ENCODE data around the gene RNF183.
A peak's percentile ranks its signal among the peaks of the same experiment; 100 is the strongest.
"Not testable (repeated sequence)": the region's sequence is repeated elsewhere in the genome, so short reads cannot be mapped to it uniquely, and the experiment has no call there.

Gene RNF183

DNA sequence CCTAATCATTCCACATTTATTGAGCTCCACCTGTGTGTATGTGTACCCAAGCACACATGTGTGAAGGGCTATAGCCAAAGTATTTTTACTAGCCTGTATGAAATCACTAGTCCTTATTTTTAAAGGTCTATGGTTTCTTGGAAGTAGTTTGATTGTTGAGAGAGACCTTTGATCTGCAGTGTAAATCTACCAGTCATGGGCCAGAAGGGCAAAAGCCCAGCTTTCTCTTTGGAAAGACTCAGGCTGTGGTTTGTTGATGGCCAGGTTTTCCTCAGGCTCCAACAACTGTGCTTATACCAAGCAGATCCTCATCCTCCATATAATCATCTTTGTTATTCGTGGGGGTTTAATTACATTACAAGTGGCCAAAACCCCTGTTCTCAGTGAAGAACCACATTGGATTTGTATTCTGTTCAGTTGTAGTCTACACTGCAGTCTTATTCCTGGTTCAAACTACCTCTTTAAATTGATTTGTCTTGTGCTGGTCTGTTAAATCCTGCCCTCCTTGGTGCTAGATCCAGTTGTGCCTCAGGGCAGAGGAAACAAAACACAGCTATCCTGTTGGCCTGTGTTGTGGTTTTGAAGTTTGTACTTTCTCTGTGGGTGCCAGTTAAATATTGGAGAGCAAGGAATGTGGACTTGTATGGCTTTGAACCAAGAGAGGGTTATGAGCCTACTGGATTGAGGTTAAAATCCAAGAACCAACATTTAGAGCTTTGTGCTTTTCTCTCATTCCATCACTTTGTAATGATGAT is 41.1 kb downstream of the RNF183 start:
- no peaks in the 10 kb centered on the region; the same call in 1 of the 2 replicates for H3K4me1 ChIP-seq
- peaks cover 58% of the 10 kb centered on the region for H3K36me3 ChIP-seq
- H3K4me3 ChIP-seq (ENCODE audit: low read depth, low read length), result no peak overlapping the region
- no peak for DNase-seq
- no peaks in the 10 kb centered on the region for H3K27me3 ChIP-seq
- H3K9me3 ChIP-seq, result no peaks in the 10 kb centered on the region
- TF ChIP-seq, protein P1, sequence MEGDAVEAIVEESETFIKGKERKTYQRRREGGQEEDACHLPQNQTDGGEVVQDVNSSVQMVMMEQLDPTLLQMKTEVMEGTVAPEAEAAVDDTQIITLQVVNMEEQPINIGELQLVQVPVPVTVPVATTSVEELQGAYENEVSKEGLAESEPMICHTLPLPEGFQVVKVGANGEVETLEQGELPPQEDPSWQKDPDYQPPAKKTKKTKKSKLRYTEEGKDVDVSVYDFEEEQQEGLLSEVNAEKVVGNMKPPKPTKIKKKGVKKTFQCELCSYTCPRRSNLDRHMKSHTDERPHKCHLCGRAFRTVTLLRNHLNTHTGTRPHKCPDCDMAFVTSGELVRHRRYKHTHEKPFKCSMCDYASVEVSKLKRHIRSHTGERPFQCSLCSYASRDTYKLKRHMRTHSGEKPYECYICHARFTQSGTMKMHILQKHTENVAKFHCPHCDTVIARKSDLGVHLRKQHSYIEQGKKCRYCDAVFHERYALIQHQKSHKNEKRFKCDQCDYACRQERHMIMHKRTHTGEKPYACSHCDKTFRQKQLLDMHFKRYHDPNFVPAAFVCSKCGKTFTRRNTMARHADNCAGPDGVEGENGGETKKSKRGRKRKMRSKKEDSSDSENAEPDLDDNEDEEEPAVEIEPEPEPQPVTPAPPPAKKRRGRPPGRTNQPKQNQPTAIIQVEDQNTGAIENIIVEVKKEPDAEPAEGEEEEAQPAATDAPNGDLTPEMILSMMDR (IDR thresholded peaks at IDR 0.05; ENCODE audit: low read depth, low read length), result no peak

DNA sequence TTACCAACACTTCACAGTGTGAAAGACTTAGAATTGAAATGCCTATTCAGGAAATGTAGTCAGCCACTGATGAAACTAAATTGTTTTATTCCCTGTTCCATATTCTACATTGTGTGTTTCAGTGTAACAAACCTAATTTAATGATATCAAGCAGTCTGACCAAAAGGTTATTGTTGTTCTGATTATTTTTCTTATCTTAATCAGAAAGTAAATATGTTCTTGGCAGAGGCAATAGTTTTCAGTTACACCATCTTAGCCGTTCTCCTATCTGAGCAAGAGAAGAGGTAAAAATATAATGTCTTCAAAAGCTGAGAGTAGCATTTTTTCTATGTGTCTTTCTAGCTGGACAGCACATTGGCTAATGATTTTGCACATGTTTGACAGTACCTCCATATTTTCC is 44.9 kb downstream of the RNF183 start:
- TF ChIP-seq, protein P1 (IDR thresholded peaks at IDR 0.05; ENCODE audit: low read depth, low read length), result no peak
- no peak overlapping the region for H3K4me3 ChIP-seq (ENCODE audit: low read depth, low read length)
- H3K36me3 ChIP-seq, result peaks cover 61% of the 10 kb centered on the region

DNA sequence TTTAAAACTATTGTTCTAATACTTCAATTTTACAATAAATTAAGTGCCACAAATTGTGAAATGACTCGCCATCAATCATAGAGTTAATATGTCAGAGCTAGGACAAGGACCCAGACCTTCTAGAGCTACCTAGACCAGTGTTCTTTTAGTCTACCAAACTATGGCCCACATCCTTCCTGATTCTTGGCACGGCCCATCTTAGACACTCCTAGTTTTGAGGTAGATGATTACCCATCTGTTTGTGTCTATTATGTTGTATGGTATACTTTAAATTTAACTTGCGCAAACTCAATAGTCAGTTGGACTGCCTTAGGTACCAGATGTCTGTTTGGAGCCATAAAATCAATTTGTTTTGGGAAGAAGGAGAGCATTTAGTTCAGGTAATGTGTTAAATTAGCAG is 45.3 kb downstream of the RNF183 start:
- Histone ChIP-seq H3K27me3 (no peaks in the 10 kb centered on the region), H3K4me1 (peaks cover 6% of the 10 kb centered on the region), H3K36me3 (peaks cover 61% of the 10 kb centered on the region), H3K4me3 (ENCODE audit: low read depth, low read length) (no peak overlapping the region), H3K9me3 (no peaks in the 10 kb centered on the region)
- DNase-seq, result no peak
- TF ChIP-seq, protein P1 (IDR thresholded peaks at IDR 0.05; ENCODE audit: low read depth, low read length), result no peak

More for the DNA sequence above, 44.9 kb downstream of the RNF183 start:
- H3K9me3 ChIP-seq, result no peaks in the 10 kb centered on the region
- H3K4me1 ChIP-seq, result peaks cover 6% of the 10 kb centered on the region
- DNase-seq, result no peak
- no peaks in the 10 kb centered on the region for H3K27me3 ChIP-seq

DNA sequence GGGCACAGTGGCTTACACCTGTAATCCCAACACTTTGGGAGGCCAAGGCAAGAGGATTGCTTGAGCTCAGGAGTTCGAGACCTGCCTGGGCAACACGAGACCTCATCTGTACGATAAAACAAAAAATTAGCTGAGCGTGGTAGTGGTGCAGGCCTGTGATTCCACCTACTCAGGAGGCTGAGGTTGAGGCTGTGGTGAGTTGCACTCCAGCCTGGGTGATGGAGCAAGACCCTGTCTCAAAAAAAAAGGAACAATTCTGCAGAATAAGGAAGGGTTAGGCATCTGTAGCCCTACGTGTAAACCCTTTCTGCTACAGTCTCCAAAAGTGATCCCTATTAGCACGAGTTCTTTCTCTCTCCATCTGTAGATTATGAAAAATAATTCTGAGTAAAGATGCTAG is 47.7 kb downstream of the RNF183 start:
- TF ChIP-seq, protein P1 (IDR thresholded peaks at IDR 0.05; ENCODE audit: low read depth, low read length), result no peak
- peaks cover 49% of the 10 kb centered on the region for H3K36me3 ChIP-seq
- H3K4me3 ChIP-seq (ENCODE audit: low read depth, low read length), result no peak overlapping the region
- no peaks in the 10 kb centered on the region for H3K9me3 ChIP-seq
- no peaks in the 10 kb centered on the region for H3K27me3 ChIP-seq
- DNase-seq, result peak; percentile 37
- peaks cover 6% of the 10 kb centered on the region for H3K4me1 ChIP-seq

DNA sequence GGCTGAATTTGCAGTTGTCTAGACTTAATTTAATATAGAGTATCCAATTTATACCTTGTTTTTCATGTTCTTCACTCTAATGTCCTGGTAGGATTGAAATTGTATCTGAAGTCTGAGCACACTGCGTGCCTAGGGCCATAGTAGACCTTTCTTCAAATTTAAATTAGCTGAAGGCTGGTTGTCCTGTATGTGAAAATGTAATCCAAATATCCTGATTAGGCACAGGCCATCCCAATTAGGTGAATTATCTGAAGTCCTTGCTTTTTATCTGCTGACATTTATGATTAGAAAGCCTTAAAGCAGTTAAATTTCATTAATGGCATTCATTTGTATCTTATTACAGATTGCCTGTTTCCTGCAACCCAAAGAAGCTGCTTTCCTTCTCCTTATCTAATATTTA is 48.2 kb downstream of the RNF183 start:
- Histone ChIP-seq H3K36me3 (peaks cover 44% of the 10 kb centered on the region), H3K4me3 (ENCODE audit: low read depth, low read length) (no peak overlapping the region), H3K27me3 (no peaks in the 10 kb centered on the region), H3K4me1 (peaks cover 6% of the 10 kb centered on the region), H3K9me3 (no peaks in the 10 kb centered on the region)
- DNase-seq, result peak; percentile 46
- TF ChIP-seq, protein P1 (IDR thresholded peaks at IDR 0.05; ENCODE audit: low read depth, low read length), result no peak

DNA sequence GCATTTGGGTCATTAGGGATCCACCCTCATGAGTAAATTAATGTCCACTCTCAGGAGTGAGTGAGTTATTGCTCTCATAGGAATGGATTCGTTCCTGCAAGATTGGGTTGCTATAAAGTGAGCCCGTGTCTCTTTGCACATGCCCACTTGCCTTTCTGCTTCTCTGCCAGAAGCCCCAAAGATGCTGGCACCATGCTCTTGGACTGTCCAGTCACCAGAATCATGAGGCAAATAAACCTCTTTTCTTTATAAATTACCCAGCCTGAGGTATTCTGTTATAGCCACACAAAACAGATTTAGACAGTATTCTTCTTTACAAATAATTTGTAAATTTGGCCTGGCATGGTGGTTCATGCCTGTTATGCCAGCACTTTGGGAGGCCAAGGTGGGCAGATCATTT is 52.4 kb downstream of the RNF183 start:
- Histone ChIP-seq H3K36me3 (peaks cover 15% of the 10 kb centered on the region), H3K9me3 (peaks cover 4% of the 10 kb centered on the region; the same call in 1 of the 2 replicates), H3K4me3 (ENCODE audit: low read depth, low read length) (no peak overlapping the region), H3K27me3 (no peaks in the 10 kb centered on the region), H3K4me1 (peaks cover 18% of the 10 kb centered on the region)
- no peak for DNase-seq
- TF ChIP-seq, protein P1 (IDR thresholded peaks at IDR 0.05; ENCODE audit: low read depth, low read length), result no peak

DNA sequence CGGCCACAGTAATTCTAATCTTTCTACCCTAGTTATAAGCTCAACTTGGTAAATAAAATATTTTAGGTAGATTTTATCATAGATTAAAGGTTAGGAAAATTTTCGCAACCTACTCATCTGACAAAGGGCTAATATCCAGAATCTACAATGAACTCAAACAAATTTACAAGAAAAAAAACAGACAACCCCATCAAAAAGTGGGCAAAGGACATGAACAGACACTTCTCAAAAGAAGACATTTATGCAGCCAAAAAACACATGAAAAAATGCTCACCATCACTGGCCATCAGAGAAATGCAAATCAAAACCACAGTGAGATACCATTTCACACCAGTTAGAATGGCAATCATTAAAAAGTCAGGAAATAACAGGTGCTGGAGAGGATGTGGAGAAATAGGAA is 53.5 kb downstream of the RNF183 start:
- DNase-seq; H3K27me3 ChIP-seq; H3K9me3 ChIP-seq; H3K4me3 ChIP-seq (ENCODE audit: low read depth, low read length): not testable (repeated sequence)
- Histone ChIP-seq H3K4me1 (peaks cover 18% of the 10 kb centered on the region), H3K36me3 (peaks cover 15% of the 10 kb centered on the region)

Data from BE2C (cell line).